GM18873 (cell line): ENCODE data around the gene CACHD1.
"Not testable (repeated sequence)": the region's sequence is repeated elsewhere in the genome, so short reads cannot be mapped to it uniquely, and the experiment has no call there.

Experiments
- ATAC-seq: cut with Tn5 transposase; IDR thresholded peaks from one replicate; pipeline ENCODE4 v1.9.1; 2021; ENCODE audit warnings: mild to moderate bottlenecking, moderate library complexity, moderate number of reproducible peaks; ENCODE audit not compliant: unreplicated experiment, low FRiP score

Gene CACHD1

DNA sequence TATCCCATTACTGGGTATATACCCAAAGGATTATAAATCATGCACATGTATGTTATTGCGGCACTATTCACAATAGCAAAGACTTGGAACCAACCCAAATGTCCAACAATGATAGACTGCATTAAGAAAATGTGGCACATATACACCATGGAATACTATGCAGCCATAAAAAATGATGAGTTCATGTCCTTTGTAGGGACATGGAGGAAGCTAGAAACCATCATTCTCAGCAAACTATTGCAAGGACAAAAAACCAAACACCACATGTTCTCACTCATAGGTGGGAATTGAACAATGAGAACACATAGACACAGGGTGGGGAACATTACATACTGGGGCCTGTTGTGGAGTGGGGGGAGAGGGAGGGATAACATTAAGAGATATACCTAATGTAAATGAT lies 270.8 kb downstream of the CACHD1 start:
- not testable (repeated sequence) for ATAC-seq
